Bronchial epithelial cell (primary cell): ENCODE results near the gene PBX1. TPM values are rescaled to one million over a fixed set of nuclear protein-coding genes. Genes with fewer than 3 reads are reported as not detected.

Experiments used
- DNase-seq: peaks from one replicate; pipeline ENCODE4 v3.0.0-alpha.2; 2010; ENCODE audit warnings: low read depth
- FAIRE-seq: peaks from 2 replicates; lab custom pipeline; 2011; peaks lifted over from hg19 to GRCh38; lab: Jason Lieb, UNC
- H3K27me3 ChIP-seq: 2 replicates; pipeline ENCODE4 v1.5.1; 2011; ENCODE audit warnings: low read length; ENCODE audit not compliant: control insufficient read depth, insufficient read depth
- H3K36me3 ChIP-seq: 2 replicates; pipeline ENCODE4 v1.5.1; 2011; ENCODE audit warnings: low read length; ENCODE audit not compliant: control insufficient read depth, insufficient read depth
- H3K4me3 ChIP-seq: 2 replicates; pipeline ENCODE4 v1.5.1; 2011; ENCODE audit warnings: mild to moderate bottlenecking, low read depth, low read length, control low read depth
- CTCF ChIP-seq: IDR thresholded peaks from 2 replicates; pipeline ENCODE4 v1.5.1; 2011; ENCODE audit warnings: mild to moderate bottlenecking, moderate library complexity, low read length, control low read depth, inconsistent platforms; ENCODE audit not compliant: insufficient read depth, severe bottlenecking
- total RNA-seq: library from RNA; depleted of rRNA; stranded (reverse); fragments of >200 nt; gene quantifications from 2 replicates; pipeline ENCODE4 v1.2.1, GENCODE V29; 2014

PBX1 gene
- total RNA-seq, result 2.9 and 3.2 TPM in 2 replicates

DNA sequence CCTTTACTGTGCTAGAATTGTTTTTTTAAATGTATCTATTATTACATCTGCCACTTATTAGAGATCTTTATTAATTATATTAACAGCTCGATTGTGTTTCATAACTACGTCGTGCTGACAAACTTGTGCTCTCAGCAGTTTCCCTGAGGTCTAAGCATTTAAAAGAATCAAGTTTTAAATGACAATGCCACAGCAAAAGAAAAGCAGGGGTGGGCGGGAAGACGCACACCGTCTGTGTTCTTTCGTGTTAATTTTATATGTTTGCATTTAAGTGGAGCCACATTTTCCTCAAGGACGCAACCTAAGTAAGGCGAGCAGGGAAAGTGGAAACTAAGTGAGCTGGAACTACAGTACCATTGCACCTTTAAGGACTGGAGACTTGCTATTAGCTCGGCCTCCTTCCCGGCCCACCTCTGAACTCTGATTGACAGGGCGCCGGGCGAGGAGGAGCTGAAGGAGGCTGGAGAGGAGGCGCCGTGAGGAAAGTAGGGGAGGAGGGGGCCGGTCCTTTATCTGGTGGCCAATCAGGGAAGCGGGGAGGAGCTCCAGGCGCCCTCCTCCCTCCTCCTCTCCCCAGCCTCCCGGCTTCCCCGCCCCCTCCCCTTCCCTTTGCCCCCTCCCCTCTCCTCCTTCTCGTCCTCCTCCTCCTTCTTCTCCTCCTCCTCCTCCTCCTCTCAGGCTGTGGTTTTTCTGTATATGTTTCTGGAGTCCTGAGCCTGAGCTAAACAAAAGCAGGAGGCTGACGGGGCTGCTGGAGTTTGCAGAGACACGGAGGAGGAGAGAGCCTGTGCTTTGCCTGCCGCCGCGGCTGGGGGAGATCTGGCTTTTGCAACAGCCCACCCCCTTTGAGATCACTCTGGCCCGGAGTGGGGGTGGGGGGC lies at the start of gene PBX1:
PBX1 (plus strand) TSS at position 724 of the 881 bp plus-strand sequence.
- FAIRE-seq, result no peak
- Histone ChIP-seq H3K27me3 (no peaks in the 10 kb centered on the region), H3K36me3 (no peaks in the 10 kb centered on the region), H3K4me3 (peak within 1 kb of the TSS; percentile 53)
- TF ChIP-seq CTCF, result no peak
- peak; percentile 92 for DNase-seq

DNA sequence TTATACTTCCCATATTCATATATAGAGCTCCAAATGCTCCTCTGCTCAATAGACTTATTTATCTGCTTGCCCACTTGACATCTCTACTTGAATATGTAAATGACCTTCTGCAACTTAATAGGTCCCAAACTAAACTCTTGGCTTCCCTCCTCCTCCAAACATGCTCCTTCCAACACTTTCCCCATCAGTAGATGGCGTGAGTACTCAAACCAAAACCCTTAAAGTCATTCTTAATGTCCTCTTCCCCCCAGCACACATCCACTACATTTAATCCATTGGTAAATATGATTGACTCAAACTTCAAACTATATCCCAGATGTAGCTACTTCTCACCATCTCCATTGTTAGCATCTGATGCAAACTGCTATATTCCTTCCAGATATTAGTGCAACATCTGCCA lies 48.5 kb upstream of the PBX1 start:
- FAIRE-seq, result no peak
- DNase-seq, result peak; percentile 10
- Histone ChIP-seq H3K27me3 (no peaks in the 10 kb centered on the region), H3K36me3 (no peaks in the 10 kb centered on the region), H3K4me3 (no peak overlapping the region)
- TF ChIP-seq CTCF, result no peak

- FAIRE-seq (no peak), DNase-seq (no peak)
- TF ChIP-seq CTCF, result no peak
- Histone ChIP-seq H3K27me3 (no peaks in the 10 kb centered on the region), H3K36me3 (no peaks in the 10 kb centered on the region), H3K4me3 (no peak overlapping the region)
Observed at GRCh38 chr1:164511001-164511705, 47.8 kb upstream of the PBX1 start.

- DNase-seq, result no peak
- Histone ChIP-seq H3K4me3 (no peak overlapping the region), H3K27me3 (no peaks in the 10 kb centered on the region), H3K36me3 (no peaks in the 10 kb centered on the region)
- no peak for FAIRE-seq
- TF ChIP-seq CTCF, result no peak
Observed at GRCh38 chr1:164515231-164515630, 43.8 kb upstream of the PBX1 start.

DNA sequence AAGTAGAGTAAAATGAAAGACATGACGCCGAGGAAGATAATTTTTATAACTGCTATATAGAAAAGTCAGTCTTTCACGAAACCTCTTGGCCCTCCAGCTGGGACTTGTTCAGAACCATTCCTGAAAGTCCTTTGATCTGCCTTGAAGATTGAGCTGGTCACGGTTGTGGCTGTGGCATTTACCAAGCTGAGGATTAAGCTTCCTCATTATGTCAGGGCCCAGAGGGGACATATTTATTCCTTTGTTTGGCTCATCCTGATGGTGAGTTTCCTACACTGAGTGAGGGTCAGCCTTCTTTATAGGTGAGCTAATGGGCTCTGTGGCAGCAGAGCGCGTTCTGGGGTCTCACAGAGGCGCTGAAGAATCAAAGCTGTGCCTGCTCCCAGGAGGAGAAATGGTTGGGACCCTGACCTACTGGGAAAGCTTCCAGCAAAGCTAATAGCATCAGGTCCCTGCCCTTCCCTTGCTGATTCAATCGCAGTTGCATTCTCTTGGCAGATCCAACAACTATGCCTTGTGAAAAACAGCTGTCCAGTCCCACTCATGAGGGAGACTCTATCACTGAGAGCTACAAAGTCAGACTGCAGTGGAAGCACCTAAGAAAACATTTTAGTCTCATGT lies 43.2 kb upstream of the PBX1 start:
- DNase-seq, result no peak
- TF ChIP-seq CTCF, result no peak
- no peaks in the 10 kb centered on the region for H3K36me3 ChIP-seq
- H3K4me3 ChIP-seq, result no peak overlapping the region
- H3K27me3 ChIP-seq, result no peaks in the 10 kb centered on the region
- FAIRE-seq, result no peak
